Smooth muscle cell (in vitro differentiated cells): ENCODE results near the gene CACNA2D2. TPM values are rescaled to one million over a fixed set of nuclear protein-coding genes. Genes with fewer than 3 reads are reported as not detected.

ENCODE experiments used
- DNase-seq: peaks from one replicate; lab custom pipeline; 2025; ENCODE audit not compliant: unreplicated experiment; lab: John Stamatoyannopoulos, UW
- H2AFZ ChIP-seq: fragments of 200-600 bp; sonication (generic); 2 replicates; pipeline ENCODE4 v1.6.0; 2016; ENCODE audit warnings: antibody characterized with exemption, low read depth, mild to moderate bottlenecking
- H3F3A ChIP-seq: fragments of 200-600 bp; sonication (generic); 2 replicates; pipeline ENCODE4 v1.6.0; 2017; ENCODE audit warnings: antibody characterized with exemption, low read depth
- H3K27ac ChIP-seq: fragments of 200-600 bp; sonication (generic); 2 replicates; pipeline ENCODE4 v1.5.1; 2016; ENCODE audit warnings: low read depth, mild to moderate bottlenecking
- H3K27me3 ChIP-seq: fragments of 200-600 bp; sonication (generic); 2 replicates; pipeline ENCODE4 v1.6.1; 2016; ENCODE audit warnings: low read depth, mild to moderate bottlenecking
- H3K36me3 ChIP-seq: fragments of 200-600 bp; sonication (generic); 2 replicates; pipeline ENCODE4 v1.5.1; 2016; ENCODE audit warnings: low read depth
- H3K4me1 ChIP-seq: fragments of 200-600 bp; sonication (generic); 2 replicates; pipeline ENCODE4 v1.5.1; 2016; ENCODE audit warnings: low read depth
- H3K4me2 ChIP-seq: fragments of 200-600 bp; sonication (generic); 2 replicates; pipeline ENCODE4 v1.6.0; 2016; ENCODE audit warnings: mild to moderate bottlenecking
- H3K4me3 ChIP-seq: fragments of 200-600 bp; sonication (generic); 2 replicates; pipeline ENCODE4 v1.5.1; 2016; ENCODE audit warnings: mild to moderate bottlenecking
- H3K79me2 ChIP-seq: fragments of 200-600 bp; sonication (generic); 2 replicates; pipeline ENCODE4 v1.6.0; 2016; ENCODE audit warnings: low read depth, mild to moderate bottlenecking
- H3K9ac ChIP-seq: fragments of 200-600 bp; sonication (generic); 2 replicates; pipeline ENCODE4 v1.6.0; 2016; ENCODE audit warnings: low read depth
- H3K9me3 ChIP-seq: fragments of 200-600 bp; sonication (generic); replicated peaks from 2 replicates; pipeline ENCODE4 v1.5.1; 2016; ENCODE audit warnings: low read depth
- H4K20me1 ChIP-seq: fragments of 200-600 bp; sonication (generic); 2 replicates; pipeline ENCODE4 v1.6.0; 2016; ENCODE audit warnings: low read depth
- CTCF ChIP-seq: fragments of 200-600 bp; sonication (generic); IDR thresholded peaks from 2 replicates; pipeline ENCODE4 v1.5.1; 2017; ENCODE audit warnings: borderline replicate concordance, mild to moderate bottlenecking, antibody characterized with exemption; ENCODE audit not compliant: insufficient read depth, poor library complexity, severe bottlenecking
- WGBS: methylation state at CpG from one replicate; pipeline ENCODE4 v1.1.7; 2016; ENCODE audit warnings: low lambda C conversion rate; 5-methylcytosine and 5-hydroxymethylcytosine counted together
- polyA plus RNA-seq: library from polyadenylated mRNA; unstranded; fragments of >200 nt; fragmentation: Nextera tagmentation; extraction: Ambion mirVana; gene quantifications from 2 replicates; pipeline ENCODE4 v1.2.1, GENCODE V29; 2016
- total RNA-seq: library from RNA; depleted of rRNA; stranded (reverse); fragments of >200 nt; gene quantifications from 2 replicates; pipeline ENCODE4 v1.2.3, GENCODE V29; 2014

The CACNA2D2 gene
- 0.27 and 0.31 TPM in 2 replicates for total RNA-seq
- 0.51 and 0.58 TPM in 2 replicates for polyA plus RNA-seq

- Histone ChIP-seq H3K9ac (no peak within 1 kb of the TSS), H4K20me1 (no peaks in the 10 kb centered on the region), H3K4me1 (peaks cover 4% of the 10 kb centered on the region), H3K4me3 (peak within 1 kb of the TSS; percentile 60), H3K27ac (no peak within 1 kb of the TSS), H2AFZ (peak within 1 kb of the TSS; percentile 24), H3K4me2 (peak within 1 kb of the TSS; percentile 95), H3K27me3 (peaks cover 42% of the 10 kb centered on the region), H3F3A (no peaks in the 10 kb centered on the region), H3K36me3 (no peaks in the 10 kb centered on the region), H3K9me3 (no peaks in the 10 kb centered on the region), H3K79me2 (no peaks in the 10 kb centered on the region)
- 23% methylated on average over 27 of the region's 71 CpGs for WGBS
- TF ChIP-seq CTCF: no peak
- DNase-seq: no peak
Observed at GRCh38 chr3:50503504-50504342, at the start of gene CACNA2D2. TSS of gene CACNA2D2 (minus strand) at chr3:50503634. CDS start at chr3:50503423, 211 bp downstream.

GRCh38 chr3:50552598-50552997 is 49.2 kb upstream of the CACNA2D2 start:
- Histone ChIP-seq H4K20me1 (no peaks in the 10 kb centered on the region), H3K27me3 (no peaks in the 10 kb centered on the region), H3F3A (no peaks in the 10 kb centered on the region), H3K4me2 (no peak overlapping the region), H3K9me3 (no peaks in the 10 kb centered on the region), H3K9ac (no peak overlapping the region), H2AFZ (no peak overlapping the region), H3K4me3 (no peak overlapping the region), H3K4me1 (no peaks in the 10 kb centered on the region), H3K79me2 (no peaks in the 10 kb centered on the region), H3K27ac (no peak overlapping the region), H3K36me3 (no peaks in the 10 kb centered on the region)
- 90% methylated on average over 9 of the region's 9 CpGs for WGBS
- no peak for DNase-seq
- no peak for TF ChIP-seq CTCF

- Histone ChIP-seq H3K4me2 (peak overlapping the region; percentile 54), H3K79me2 (no peaks in the 10 kb centered on the region), H2AFZ (no peak overlapping the region), H3F3A (no peaks in the 10 kb centered on the region), H3K27me3 (no peaks in the 10 kb centered on the region), H4K20me1 (no peaks in the 10 kb centered on the region), H3K36me3 (no peaks in the 10 kb centered on the region), H3K27ac (no peak overlapping the region), H3K4me1 (no peaks in the 10 kb centered on the region), H3K9ac (no peak overlapping the region), H3K9me3 (no peaks in the 10 kb centered on the region), H3K4me3 (no peak overlapping the region)
- 92% methylated on average over 7 of the region's 7 CpGs for WGBS
- TF ChIP-seq CTCF: no peak
- DNase-seq: no peak
Observed at GRCh38 chr3:50551681-50552435, 48.4 kb upstream of the CACNA2D2 start.
